Endothelial cell of umbilical vein (primary cell): ENCODE results near the gene MAST4. TPM values are rescaled to one million over a fixed set of nuclear protein-coding genes. Genes with fewer than 3 reads are reported as not detected.

Source experiments
- BruUV-seq: library from RNA; stranded (reverse); fragments of 400-500 nt; replicated peaks from 2 replicates; lab custom pipeline; 2021; lab: Mats Ljungman, UMichigan
- CTCF ChIA-PET: fragments of 300-600, 350-600 bp; sonication (Branson Sonifier 250); formaldehyde crosslinking; loops from one replicate; lab custom pipeline; 2021; ENCODE audit warnings: antibody characterized with exemption, inconsistent platforms; lab: Charles Lee
- POLR2A ChIA-PET: fragments of 300-600, 350-600 bp; sonication (Branson Sonifier 250); formaldehyde crosslinking; loops from one replicate; lab custom pipeline; 2021; ENCODE audit warnings: antibody characterized with exemption, inconsistent platforms; lab: Charles Lee
- DNase-seq: peaks from one replicate; pipeline ENCODE4 v3.0.0-alpha.2; 2011; ENCODE audit warnings: low read depth, low spot score
- FAIRE-seq: peaks from 2 replicates; lab custom pipeline; 2011; peaks lifted over from hg19 to GRCh38; lab: Jason Lieb, UNC
- H2AFZ ChIP-seq: 2 replicates; pipeline ENCODE4 v1.6.0; 2012; ENCODE audit warnings: low read depth, low read length, control low read depth, inconsistent platforms
- H3K27ac ChIP-seq: 2 replicates; pipeline ENCODE4 v1.5.1; 2011; ENCODE audit warnings: low read depth, mild to moderate bottlenecking, control low read depth, low read length, moderate library complexity; ENCODE audit not compliant: insufficient read depth
- H3K27me3 ChIP-seq, 2 experiments: 2 replicates each; pipeline versions ENCODE4 v1.6.0 to v1.6.1; 2011; ENCODE audit warnings: low read length in 2 of 2, mixed read lengths in 1 of 2; ENCODE audit not compliant: control insufficient read depth in 2 of 2, insufficient read depth in 2 of 2
- H3K36me3 ChIP-seq, 2 experiments: 2 replicates in 1 of 2; 3 replicates in 1 of 2; pipeline ENCODE4 v1.5.1; 2011; ENCODE audit warnings: low read length in 2 of 2, mild to moderate bottlenecking in 1 of 2, moderate library complexity in 1 of 2; ENCODE audit not compliant: control insufficient read depth in 2 of 2, insufficient read depth in 2 of 2; ENCODE audit errors: extremely low read depth in 1 of 2
- H3K4me1 ChIP-seq: 3 replicates; pipeline ENCODE4 v1.5.1; 2011; ENCODE audit warnings: mild to moderate bottlenecking, low read length; ENCODE audit not compliant: control insufficient read depth, insufficient read depth; ENCODE audit errors: extremely low read depth
- H3K4me2 ChIP-seq: 2 replicates; pipeline ENCODE4 v1.6.1; 2011; ENCODE audit warnings: low read length, control low read depth, mixed read lengths; ENCODE audit not compliant: insufficient read depth
- H3K4me3 ChIP-seq, 3 experiments: fragments of 200-600 bp in 1 of 3; sonication (generic), shearing (Covaris generic) in 1 of 3; replicated peaks in 1 of 3; 2 replicates each; pipeline ENCODE4 v1.5.1; 2011 to 2016; ENCODE audit warnings: control low read depth in 3 of 3, low read length in 3 of 3, mild to moderate bottlenecking in 2 of 3, inconsistent platforms in 1 of 3, low read depth in 1 of 3, moderate library complexity in 1 of 3; ENCODE audit not compliant: insufficient read depth in 1 of 3
- H3K79me2 ChIP-seq: 2 replicates; pipeline ENCODE4 v1.6.0; 2012; ENCODE audit warnings: low read length, inconsistent platforms; ENCODE audit not compliant: control insufficient read depth, insufficient read depth
- H3K9ac ChIP-seq: replicated peaks from 2 replicates; pipeline ENCODE3; 2011; ENCODE audit warnings: low read length, control low read depth; ENCODE audit not compliant: insufficient read depth; ENCODE audit errors: extremely low read depth
- H3K9me1 ChIP-seq: replicated peaks from 3 replicates; pipeline ENCODE4 v1.6.0; 2011; ENCODE audit warnings: mild to moderate bottlenecking, low read length; ENCODE audit not compliant: control insufficient read depth, insufficient read depth; ENCODE audit errors: extremely low read depth
- H3K9me3 ChIP-seq: replicated peaks from 2 replicates; pipeline ENCODE4 v1.5.1; 2012; ENCODE audit warnings: low read length, inconsistent platforms; ENCODE audit not compliant: control insufficient read depth, insufficient read depth
- H4K20me1 ChIP-seq: replicated peaks from 2 replicates; pipeline ENCODE3; 2011; ENCODE audit warnings: mild to moderate bottlenecking, low read length; ENCODE audit not compliant: control insufficient read depth, insufficient read depth; ENCODE audit errors: extremely low read depth
- CTCF ChIP-seq, 2 donors: IDR thresholded peaks; 1 replicate in 1 of 2; 2 replicates in 1 of 2; pipeline ENCODE4 v1.5.1; 2011; ENCODE audit warnings: low read length in 2 of 2, mild to moderate bottlenecking in 2 of 2, moderate library complexity in 2 of 2, control low read depth in 1 of 2, inconsistent platforms in 1 of 2, low read depth in 1 of 2; ENCODE audit not compliant: insufficient read depth in 1 of 2; ENCODE audit errors: extremely low read depth in 1 of 2
- EZH2 ChIP-seq: IDR thresholded peaks from 2 replicates; pipeline ENCODE4 v1.6.1; 2012; ENCODE audit warnings: borderline replicate concordance, low read depth, mild to moderate bottlenecking, moderate library complexity, low read length, inconsistent platforms; ENCODE audit not compliant: severe bottlenecking
- FOS ChIP-seq: IDR thresholded peaks from 2 replicates; pipeline ENCODE4 v1.6.1; 2011; ENCODE audit warnings: mild to moderate bottlenecking, low read length, moderate library complexity, borderline replicate concordance; ENCODE audit not compliant: insufficient read depth
- GATA2 ChIP-seq: IDR thresholded peaks from 2 replicates; pipeline ENCODE4 v1.7.0; 2011; ENCODE audit warnings: low read depth, mild to moderate bottlenecking, moderate library complexity, mixed read lengths, low read length; ENCODE audit not compliant: insufficient read length, insufficient read depth
- JUN ChIP-seq: IDR thresholded peaks from 2 replicates; pipeline ENCODE4 v1.6.1; 2011; ENCODE audit warnings: borderline replicate concordance, low read depth; ENCODE audit not compliant: insufficient read length, insufficient read depth
- MAX ChIP-seq: IDR thresholded peaks from 2 replicates; pipeline ENCODE4 v1.6.1; 2011; ENCODE audit not compliant: insufficient read depth, insufficient read length
- MYC ChIP-seq: IDR thresholded peaks from one replicate; pipeline ENCODE4 v1.6.1; 2011; ENCODE audit warnings: mild to moderate bottlenecking, low read depth, low read length
- POLR2A ChIP-seq: IDR thresholded peaks from 2 replicates; pipeline ENCODE4 v1.6.1; 2012; ENCODE audit warnings: low read depth, mild to moderate bottlenecking, control low read depth, low read length
- POLR2AphosphoS5 ChIP-seq: IDR thresholded peaks from 2 replicates; pipeline ENCODE4 v1.6.1; 2012; ENCODE audit warnings: low read depth, mild to moderate bottlenecking, control low read depth, low read length, moderate library complexity; ENCODE audit not compliant: insufficient read depth
- dilution Hi-C: fragments of 300-500 bp; cut with MboI; formaldehyde crosslinking; loops from one replicate; pipeline ENCODE4 v1.15.0; 2019; ENCODE audit warnings: low sequenced_read_pairs; ENCODE audit not compliant: extremely low pct_ligation_motif_present
- intact Hi-C: fragments of 100-400 bp; cut with micrococcal nuclease; formaldehyde crosslinking; loops from one replicate; pipeline ENCODE4 v1.10.0; 2022
- polyA plus RNA-seq, 4 experiments: library from polyadenylated mRNA; depleted of rRNA in 3 of 4; stranded (reverse) in 3 of 4; unstranded in 1 of 4; fragments of >200 nt; gene quantifications; 2 replicates each; pipeline versions ENCODE4 v1.2.1 to v1.2.3, GENCODE V29; 2011 to 2012; ENCODE audit warnings: missing spikeins in 1 of 4
- total RNA-seq: library from RNA; stranded (reverse); gene quantifications from 2 replicates; pipeline ENCODE4 v1.2.3, GENCODE V29; 2021

Gene MAST4
- total and polyA plus RNA-seq, 2 donors (not counting 3 experiments of a cell fraction or from before 2014, with no cell fraction given): 40.2 to 116 TPM

- Histone ChIP-seq H3K9me3 (no peaks in the 10 kb centered on the region), H3K27me3 (no peaks in the 10 kb centered on the region), H2AFZ (no peak overlapping the region), H3K79me2 (no peaks in the 10 kb centered on the region), H3K4me1 (no peaks in the 10 kb centered on the region), H3K27ac (no peak overlapping the region), H3K9me1 (no peaks in the 10 kb centered on the region), H3K4me2 (no peak overlapping the region), H3K9ac (no peak overlapping the region), H3K36me3 (peaks cover 42 to 44% of the 10 kb centered on the region in 2 experiments), H4K20me1 (no peaks in the 10 kb centered on the region), H3K4me3 (no peak overlapping the region)
- no peak for FAIRE-seq
- CTCF ChIA-PET: no interaction called here
- dilution Hi-C loops (no loop called here), intact Hi-C loops (no loop called here)
- TF ChIP-seq GATA2: no peak
- no peak for TF ChIP-seq CTCF (IDR thresholded peaks at IDR 0.05; ENCODE audit: extremely low read depth in 1 of 2, insufficient read depth in 1 of 2, low read depth in 1 of 2, low read length in 2 of 2)
- no peak for TF ChIP-seq MYC
- no peak for TF ChIP-seq POLR2AphosphoS5
- no peak for TF ChIP-seq FOS
- no peak for TF ChIP-seq MAX
- TF ChIP-seq EZH2: no peak
- TF ChIP-seq POLR2A: no peak
- TF ChIP-seq JUN: no peak
- POLR2A ChIA-PET: no interaction called here
- no TSS peak for BruUV-seq
- no peak for DNase-seq
Observed at GRCh38 chr5:67140413-67140812, 544.2 kb downstream of the MAST4 start.
